SK-N-SH treated with all-trans-retinoic acid at 6 μM for 48 hours (cell line): ENCODE results near the gene KIF2C.

Experiments used
- ESRRG ChIP-seq: fragments of 250-450 bp; sonication (Bioruptor Pico); IDR thresholded peaks from 2 replicates; pipeline ENCODE4 v1.6.1; 2021; ENCODE audit warnings: mild to moderate bottlenecking
- GLIS3 ChIP-seq: fragments of 250-450 bp; sonication (Bioruptor Pico); IDR thresholded peaks from 2 replicates; pipeline ENCODE4 v1.5.0; 2020; ENCODE audit warnings: mild to moderate bottlenecking, moderate library complexity
- ISL1 ChIP-seq: fragments of 250-450 bp; sonication (Bioruptor Pico); IDR thresholded peaks from 2 replicates; pipeline ENCODE4 v2.1.2; 2022; ENCODE audit warnings: mild to moderate bottlenecking, moderate library complexity
- RARB ChIP-seq: fragments of 250-450 bp; sonication (Bioruptor Pico); IDR thresholded peaks from 2 replicates; pipeline ENCODE4 v1.8.0; 2021; ENCODE audit warnings: mild to moderate bottlenecking, moderate library complexity
- SNAI2 ChIP-seq: fragments of 250-450 bp; sonication (Bioruptor Pico); IDR thresholded peaks from 2 replicates; pipeline ENCODE4 v1.5.0; 2020; ENCODE audit warnings: mild to moderate bottlenecking, moderate library complexity
- ZFP3 ChIP-seq: fragments of 250-450 bp; sonication (Bioruptor Pico); IDR thresholded peaks from 2 replicates; pipeline ENCODE4 v1.5.0; 2020; ENCODE audit warnings: mild to moderate bottlenecking, moderate library complexity
- TF ChIP-seq, protein P1 (sequence below): fragments of 250-450 bp; sonication (Bioruptor Pico); IDR thresholded peaks from 2 replicates; pipeline ENCODE4 v1.5.1; 2020; ENCODE audit warnings: low read depth, mild to moderate bottlenecking, moderate library complexity
- TF ChIP-seq, protein P2 (sequence below): fragments of 250-450 bp; sonication (Bioruptor Pico); IDR thresholded peaks from 2 replicates; pipeline ENCODE4 v1.5.1; 2021; ENCODE audit warnings: mild to moderate bottlenecking, moderate library complexity
- TF ChIP-seq, protein P3 (sequence below): fragments of 250-450 bp; sonication (Bioruptor Pico); IDR thresholded peaks from 2 replicates; pipeline ENCODE4 v1.8.0; 2020; ENCODE audit warnings: mild to moderate bottlenecking, moderate library complexity, borderline replicate concordance

DNA sequence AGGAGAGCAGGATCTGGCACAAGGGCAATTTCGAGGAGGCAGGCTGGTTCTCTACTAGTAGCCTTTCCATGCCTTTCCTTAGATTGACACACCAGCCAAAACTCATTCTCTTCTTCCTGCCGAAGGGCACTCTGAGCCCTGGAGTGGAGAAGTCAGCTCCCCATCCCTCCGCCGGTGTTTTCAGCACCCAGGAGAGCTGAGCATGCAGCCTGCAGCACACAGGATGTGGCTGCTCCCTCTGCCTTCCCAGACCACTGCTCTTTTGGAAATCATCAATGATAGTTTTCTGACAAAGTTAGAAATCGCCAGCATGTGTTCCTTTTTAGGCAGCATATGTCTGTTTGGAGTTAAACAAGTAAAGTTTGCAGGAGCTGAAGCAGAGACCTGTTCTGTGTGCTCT lies 20.3 kb upstream of the KIF2C start:
- TF ChIP-seq, protein P1, sequence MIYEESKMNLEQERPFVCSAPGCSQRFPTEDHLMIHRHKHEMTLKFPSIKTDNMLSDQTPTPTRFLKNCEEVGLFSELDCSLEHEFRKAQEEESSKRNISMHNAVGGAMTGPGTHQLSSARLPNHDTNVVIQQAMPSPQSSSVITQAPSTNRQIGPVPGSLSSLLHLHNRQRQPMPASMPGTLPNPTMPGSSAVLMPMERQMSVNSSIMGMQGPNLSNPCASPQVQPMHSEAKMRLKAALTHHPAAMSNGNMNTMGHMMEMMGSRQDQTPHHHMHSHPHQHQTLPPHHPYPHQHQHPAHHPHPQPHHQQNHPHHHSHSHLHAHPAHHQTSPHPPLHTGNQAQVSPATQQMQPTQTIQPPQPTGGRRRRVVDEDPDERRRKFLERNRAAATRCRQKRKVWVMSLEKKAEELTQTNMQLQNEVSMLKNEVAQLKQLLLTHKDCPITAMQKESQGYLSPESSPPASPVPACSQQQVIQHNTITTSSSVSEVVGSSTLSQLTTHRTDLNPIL: no peak
- TF ChIP-seq, protein P2, sequence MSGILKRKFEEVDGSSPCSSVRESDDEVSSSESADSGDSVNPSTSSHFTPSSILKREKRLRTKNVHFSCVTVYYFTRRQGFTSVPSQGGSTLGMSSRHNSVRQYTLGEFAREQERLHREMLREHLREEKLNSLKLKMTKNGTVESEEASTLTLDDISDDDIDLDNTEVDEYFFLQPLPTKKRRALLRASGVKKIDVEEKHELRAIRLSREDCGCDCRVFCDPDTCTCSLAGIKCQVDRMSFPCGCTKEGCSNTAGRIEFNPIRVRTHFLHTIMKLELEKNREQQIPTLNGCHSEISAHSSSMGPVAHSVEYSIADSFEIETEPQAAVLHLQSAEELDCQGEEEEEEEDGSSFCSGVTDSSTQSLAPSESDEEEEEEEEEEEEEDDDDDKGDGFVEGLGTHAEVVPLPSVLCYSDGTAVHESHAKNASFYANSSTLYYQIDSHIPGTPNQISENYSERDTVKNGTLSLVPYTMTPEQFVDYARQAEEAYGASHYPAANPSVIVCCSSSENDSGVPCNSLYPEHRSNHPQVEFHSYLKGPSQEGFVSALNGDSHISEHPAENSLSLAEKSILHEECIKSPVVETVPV (CRISPR knock-in tag): no peak
- TF ChIP-seq, protein P3, sequence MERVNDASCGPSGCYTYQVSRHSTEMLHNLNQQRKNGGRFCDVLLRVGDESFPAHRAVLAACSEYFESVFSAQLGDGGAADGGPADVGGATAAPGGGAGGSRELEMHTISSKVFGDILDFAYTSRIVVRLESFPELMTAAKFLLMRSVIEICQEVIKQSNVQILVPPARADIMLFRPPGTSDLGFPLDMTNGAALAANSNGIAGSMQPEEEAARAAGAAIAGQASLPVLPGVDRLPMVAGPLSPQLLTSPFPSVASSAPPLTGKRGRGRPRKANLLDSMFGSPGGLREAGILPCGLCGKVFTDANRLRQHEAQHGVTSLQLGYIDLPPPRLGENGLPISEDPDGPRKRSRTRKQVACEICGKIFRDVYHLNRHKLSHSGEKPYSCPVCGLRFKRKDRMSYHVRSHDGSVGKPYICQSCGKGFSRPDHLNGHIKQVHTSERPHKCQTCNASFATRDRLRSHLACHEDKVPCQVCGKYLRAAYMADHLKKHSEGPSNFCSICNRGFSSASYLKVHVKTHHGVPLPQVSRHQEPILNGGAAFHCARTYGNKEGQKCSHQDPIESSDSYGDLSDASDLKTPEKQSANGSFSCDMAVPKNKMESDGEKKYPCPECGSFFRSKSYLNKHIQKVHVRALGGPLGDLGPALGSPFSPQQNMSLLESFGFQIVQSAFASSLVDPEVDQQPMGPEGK (CRISPR knock-in tag): no peak
- no peak for TF ChIP-seq ZFP3 (CRISPR knock-in tag)
- TF ChIP-seq ISL1 (CRISPR knock-in tag): no peak
- TF ChIP-seq ESRRG (CRISPR knock-in tag): no peak
- no peak for TF ChIP-seq RARB
- TF ChIP-seq SNAI2 (CRISPR knock-in tag): no peak
- TF ChIP-seq GLIS3 (CRISPR knock-in tag): no peak
